GM10847 (cell line): ENCODE results near the gene ABCG4.

Experiments used
- POLR2A ChIP-seq: IDR thresholded peaks from 2 replicates; pipeline ENCODE4 v1.6.1; 2011; ENCODE audit not compliant: insufficient read length; ENCODE audit errors: extremely low read depth

Gene ABCG4

GRCh38 chr11:119149018-119149785 lies at the start of gene ABCG4:
Gene ABCG4, plus strand, starts transcription at chr11:119149052. Its CDS starts 914 bp downstream, at chr11:119149966.
- TF ChIP-seq POLR2A, result no peak

GRCh38 chr11:119099711-119100110 lies 49.1 kb upstream of the ABCG4 start:
- TF ChIP-seq POLR2A, result no peak

GRCh38 chr11:119100246-119100970 lies 48.4 kb upstream of the ABCG4 start:
- no peak for TF ChIP-seq POLR2A

GRCh38 chr11:119100994-119101758 lies 47.7 kb upstream of the ABCG4 start:
- no peak for TF ChIP-seq POLR2A

GRCh38 chr11:119101759-119102423 lies 47.0 kb upstream of the ABCG4 start, which contains the start of gene DPAGT1:
Gene DPAGT1, minus strand, starts transcription at chr11:119101853. Its CDS starts 198 bp downstream, at chr11:119101655.
- TF ChIP-seq POLR2A, result peak; percentile 10

GRCh38 chr11:119103793-119104192 lies 45.1 kb upstream of the ABCG4 start:
- no peak for TF ChIP-seq POLR2A

GRCh38 chr11:119106564-119107537 lies 42.0 kb upstream of the ABCG4 start, which contains the start of gene C2CD2L:
Gene C2CD2L, plus strand, starts transcription at chr11:119107344. Its CDS starts 398 bp downstream, at chr11:119107742.
- TF ChIP-seq POLR2A, result peak; percentile 33

- peak; percentile 0 for TF ChIP-seq POLR2A
Measured at GRCh38 chr11:119107538-119108145, 41.2 kb upstream of the ABCG4 start.

GRCh38 chr11:119108146-119108856 lies 40.6 kb upstream of the ABCG4 start:
- no peak for TF ChIP-seq POLR2A

GRCh38 chr11:119108857-119109221 lies 40.0 kb upstream of the ABCG4 start:
- no peak for TF ChIP-seq POLR2A

- TF ChIP-seq POLR2A, result no peak
Measured at GRCh38 chr11:119109843-119110242, 39.0 kb upstream of the ABCG4 start.

- no peak for TF ChIP-seq POLR2A
Measured at GRCh38 chr11:119110439-119110838, 38.4 kb upstream of the ABCG4 start.
